Skeletal muscle satellite cell (primary cell): ENCODE data around the gene SP110.
"Not testable (repeated sequence)": the region's sequence is repeated elsewhere in the genome, so short reads cannot be mapped to it uniquely, and the experiment has no call there.

Experiments used
- H3K27me3 ChIP-seq: 2 replicates; pipeline ENCODE4 v1.7.0; 2013; ENCODE audit warnings: low read length; ENCODE audit not compliant: control insufficient read depth, insufficient read depth
- H3K36me3 ChIP-seq: 2 replicates; pipeline ENCODE4 v1.7.0; 2013; ENCODE audit warnings: mild to moderate bottlenecking, control low read depth, low read length; ENCODE audit not compliant: insufficient read depth
- H3K4me1 ChIP-seq: 2 replicates; pipeline ENCODE4 v1.7.0; 2013; ENCODE audit warnings: low read length; ENCODE audit not compliant: control insufficient read depth, insufficient read depth
- H3K4me2 ChIP-seq: 2 replicates; pipeline ENCODE4 v1.7.0; 2013; ENCODE audit warnings: mild to moderate bottlenecking, low read length
- H3K4me3 ChIP-seq: 2 replicates; pipeline ENCODE4 v1.7.0; 2013; ENCODE audit warnings: low read length
- H3K9ac ChIP-seq: 2 replicates; pipeline ENCODE4 v1.7.0; 2013; ENCODE audit warnings: mild to moderate bottlenecking, low read depth, low read length, moderate library complexity
- H3K9me3 ChIP-seq: replicated peaks from 2 replicates; pipeline ENCODE4 v1.7.0; 2013; ENCODE audit warnings: mild to moderate bottlenecking, control low read depth, low read length

The SP110 gene

DNA sequence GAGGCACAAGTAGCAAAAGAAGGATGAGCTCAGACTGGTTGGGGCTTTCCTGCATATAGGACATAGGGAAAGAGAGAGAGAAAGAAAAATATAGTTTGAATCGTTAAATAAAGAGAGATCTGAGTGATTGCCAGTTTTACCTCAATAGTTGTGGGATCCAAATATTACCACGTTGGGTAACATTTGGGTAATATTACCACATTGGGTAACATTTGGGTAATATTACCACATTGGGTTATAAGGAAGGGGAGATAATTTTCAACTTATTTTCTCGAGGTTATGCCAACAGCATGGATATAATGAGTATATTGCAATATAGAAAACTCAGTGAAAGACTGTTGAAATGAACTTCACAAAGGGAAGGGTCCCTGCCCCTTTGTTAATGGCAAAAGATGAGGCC is 26.4 kb upstream of the SP110 start:
- H3K36me3 ChIP-seq, result no peaks in the 10 kb centered on the region
- peaks cover 26% of the 10 kb centered on the region for H3K27me3 ChIP-seq
- no peak overlapping the region for H3K4me3 ChIP-seq
- no peaks in the 10 kb centered on the region for H3K9me3 ChIP-seq
- H3K9ac ChIP-seq, result no peak overlapping the region
- H3K4me1 ChIP-seq, result no peaks in the 10 kb centered on the region
- no peak overlapping the region for H3K4me2 ChIP-seq

DNA sequence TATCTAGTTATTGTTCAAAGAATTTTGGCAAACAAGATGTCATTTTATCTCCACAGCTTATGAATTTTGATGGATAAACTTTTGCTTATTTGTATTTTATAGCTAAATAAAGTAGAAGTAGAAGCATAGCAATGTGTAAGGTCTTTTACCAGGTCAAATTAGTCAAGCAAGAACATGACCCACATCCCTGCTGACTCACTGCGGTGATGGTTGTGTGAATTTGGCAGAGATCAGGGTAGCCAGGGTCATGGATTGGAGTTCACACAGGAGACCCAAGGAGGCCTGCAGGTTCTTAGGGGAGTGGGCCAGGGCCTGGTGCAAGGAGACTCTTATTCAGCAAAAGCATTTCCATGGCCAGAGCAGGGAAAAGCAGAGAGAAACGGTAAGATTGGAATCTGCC is 24.4 kb upstream of the SP110 start:
- H3K9me3 ChIP-seq, result no peaks in the 10 kb centered on the region
- H3K36me3 ChIP-seq, result no peaks in the 10 kb centered on the region
- no peak overlapping the region for H3K4me2 ChIP-seq
- no peaks in the 10 kb centered on the region for H3K4me1 ChIP-seq
- no peak overlapping the region for H3K9ac ChIP-seq
- no peak overlapping the region for H3K4me3 ChIP-seq
- H3K27me3 ChIP-seq, result peaks cover 19% of the 10 kb centered on the region

DNA sequence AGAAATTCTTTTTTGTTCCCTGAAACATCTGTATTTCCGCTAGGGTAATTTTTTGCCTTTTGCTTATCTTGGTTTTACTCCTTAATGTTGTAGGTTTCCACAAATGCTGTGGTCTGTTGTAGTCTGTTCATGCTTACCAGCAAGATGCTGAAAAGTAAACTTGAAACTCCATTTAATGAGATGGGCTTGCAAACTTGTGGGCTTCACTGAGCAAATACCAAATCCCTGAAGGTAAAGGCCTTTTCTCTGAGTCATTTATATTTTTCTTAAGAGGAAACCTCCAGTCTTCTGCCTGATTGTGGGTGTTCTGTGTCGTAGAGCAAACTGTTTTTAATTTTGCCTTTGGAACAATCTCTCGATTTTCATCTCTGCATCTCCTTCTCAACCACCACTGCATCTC is 15.1 kb upstream of the SP110 start:
- Histone ChIP-seq H3K27me3 (no peaks in the 10 kb centered on the region), H3K4me3 (no peak overlapping the region), H3K4me2 (no peak overlapping the region), H3K4me1 (peaks cover 8% of the 10 kb centered on the region), H3K9me3 (no peaks in the 10 kb centered on the region), H3K36me3 (no peaks in the 10 kb centered on the region), H3K9ac (no peak overlapping the region)

DNA sequence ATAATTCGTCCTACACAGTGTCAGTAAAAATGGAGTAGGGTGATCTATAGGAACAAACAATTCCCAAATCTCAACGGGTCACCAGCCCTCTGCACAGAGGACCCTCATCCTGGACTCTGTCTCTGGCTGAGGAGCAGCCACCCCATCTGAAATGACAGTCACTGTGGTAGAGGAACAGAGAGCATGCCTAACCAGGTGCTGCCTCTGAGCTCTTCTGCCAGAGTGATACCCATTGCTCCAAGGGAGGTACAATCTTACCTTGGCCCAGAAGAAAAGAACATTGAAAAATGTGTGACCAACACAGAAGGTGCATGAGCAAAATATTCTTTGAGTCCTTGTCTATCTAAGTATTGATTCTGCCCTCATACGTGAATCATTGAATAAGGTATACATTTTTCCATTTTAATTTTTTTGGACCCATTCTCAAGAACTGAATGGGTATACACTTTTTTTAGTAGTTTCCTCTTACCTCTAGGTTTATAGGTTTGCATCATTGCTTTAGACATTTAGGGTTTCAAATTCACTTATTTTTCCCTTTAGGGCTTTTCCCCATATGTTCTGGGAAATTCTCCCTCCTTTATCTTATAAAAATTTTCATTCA is 14.4 kb upstream of the SP110 start:
- Histone ChIP-seq H3K9me3 (no peaks in the 10 kb centered on the region), H3K4me3 (no peak overlapping the region), H3K36me3 (no peaks in the 10 kb centered on the region), H3K4me1 (peaks cover 8% of the 10 kb centered on the region), H3K27me3 (no peaks in the 10 kb centered on the region), H3K4me2 (no peak overlapping the region), H3K9ac (no peak overlapping the region)

DNA sequence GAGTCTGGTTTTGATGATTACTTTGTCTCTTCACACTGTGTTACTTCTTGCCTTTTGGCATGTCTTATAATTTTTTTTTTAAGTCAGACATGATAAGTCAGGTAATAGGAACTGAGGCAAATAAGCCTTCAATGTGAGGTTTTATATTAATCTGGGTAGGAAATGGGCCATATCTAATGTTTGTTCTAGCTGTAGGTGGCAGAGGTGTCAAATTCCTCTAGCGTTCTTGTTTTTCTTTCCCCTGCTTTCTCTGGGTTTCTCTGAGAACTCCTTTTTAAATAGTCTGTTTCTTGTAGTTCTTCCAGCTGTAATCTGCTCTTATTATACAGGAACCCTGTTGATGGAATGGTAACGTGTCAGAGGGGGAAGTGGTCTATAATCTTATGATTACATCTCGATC is 11.5 kb upstream of the SP110 start:
- Histone ChIP-seq H3K27me3 (no peaks in the 10 kb centered on the region), H3K4me3 (no peak overlapping the region), H3K9me3 (no peaks in the 10 kb centered on the region), H3K4me1 (peaks cover 8% of the 10 kb centered on the region), H3K4me2 (no peak overlapping the region), H3K36me3 (no peaks in the 10 kb centered on the region), H3K9ac (no peak overlapping the region)

DNA sequence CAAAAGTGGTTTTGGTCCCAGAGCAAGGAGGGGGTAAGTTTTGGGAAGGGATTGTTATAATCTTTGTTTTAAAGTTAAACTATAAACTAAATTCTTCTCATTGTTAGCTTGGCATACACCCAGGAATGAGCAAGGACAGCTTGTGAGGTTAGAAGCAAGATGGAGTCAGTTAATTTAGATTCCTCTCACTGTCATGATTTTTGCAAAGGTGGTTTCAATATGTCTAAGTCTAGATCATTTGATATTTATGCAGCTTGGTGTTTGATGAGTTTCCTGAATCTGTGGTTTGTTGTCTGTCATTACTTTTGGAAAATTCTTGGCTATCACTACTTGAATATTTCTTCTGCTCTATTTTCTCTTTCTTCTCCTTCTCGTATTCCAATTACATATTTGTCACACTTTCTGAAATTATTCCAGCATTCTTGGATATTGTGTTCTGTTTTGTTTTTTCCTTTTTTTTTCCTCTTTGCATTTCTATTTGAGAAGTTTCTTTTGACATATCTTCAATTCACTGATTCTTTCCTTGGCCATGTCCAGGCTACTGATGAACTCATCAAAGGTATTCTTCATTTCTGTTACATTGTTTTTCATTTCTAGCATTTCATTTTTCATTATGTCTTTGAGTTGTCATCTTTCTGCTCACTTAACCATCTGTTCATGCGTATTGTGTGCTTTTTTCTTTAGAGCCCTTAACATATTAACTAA is 10.9 kb upstream of the SP110 start:
- H3K4me3 ChIP-seq, result no peak overlapping the region
- H3K27me3 ChIP-seq, result no peaks in the 10 kb centered on the region
- no peak overlapping the region for H3K4me2 ChIP-seq
- H3K9me3 ChIP-seq, result no peaks in the 10 kb centered on the region
- H3K36me3 ChIP-seq, result no peaks in the 10 kb centered on the region
- H3K9ac ChIP-seq, result no peak overlapping the region
- peaks cover 8% of the 10 kb centered on the region for H3K4me1 ChIP-seq

DNA sequence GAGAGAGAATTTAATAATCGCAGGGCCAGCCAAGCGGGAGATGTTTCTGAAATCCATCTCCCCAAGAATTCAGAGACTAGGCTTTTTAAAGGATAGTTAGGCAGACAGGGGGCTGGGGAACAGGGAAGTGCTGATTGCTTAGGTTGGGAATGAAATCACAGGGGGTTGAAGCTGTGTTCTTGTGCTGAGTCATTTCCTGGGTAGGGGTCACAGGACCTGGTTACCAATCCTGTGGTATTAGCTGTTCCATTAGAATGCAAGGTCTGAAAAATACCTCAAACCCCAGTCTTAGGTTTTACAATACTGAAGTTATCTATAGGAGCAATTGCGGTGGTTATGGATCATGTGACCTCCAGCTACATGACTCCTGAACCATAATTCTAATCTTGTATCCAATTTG is 10.3 kb upstream of the SP110 start:
- H3K4me2 ChIP-seq, result no peak overlapping the region
- no peaks in the 10 kb centered on the region for H3K36me3 ChIP-seq
- peaks cover 8% of the 10 kb centered on the region for H3K4me1 ChIP-seq
- no peak overlapping the region for H3K4me3 ChIP-seq
- no peaks in the 10 kb centered on the region for H3K9me3 ChIP-seq
- no peaks in the 10 kb centered on the region for H3K27me3 ChIP-seq
- H3K9ac ChIP-seq, result no peak overlapping the region

DNA sequence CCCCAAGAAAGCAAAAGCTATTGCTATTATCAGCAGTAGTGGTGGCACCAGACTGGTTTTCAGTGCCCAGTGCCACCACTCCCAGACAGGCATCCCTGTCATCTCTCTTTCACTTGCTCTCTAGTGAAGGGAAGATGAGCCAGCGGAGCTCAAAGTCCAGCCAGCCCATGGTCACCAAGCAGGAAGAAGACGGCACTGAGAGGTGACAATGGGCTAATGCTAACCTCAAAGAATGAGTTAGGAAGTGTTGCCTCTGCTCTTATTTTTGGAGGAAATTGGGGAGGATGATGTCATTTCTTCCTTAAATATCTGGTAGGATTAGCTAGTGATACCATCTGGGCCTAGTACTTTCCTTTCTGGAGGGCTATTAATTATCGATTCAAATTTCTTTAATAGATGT is 7.4 kb upstream of the SP110 start:
- Histone ChIP-seq H3K27me3 (no peaks in the 10 kb centered on the region), H3K4me1 (peaks cover 8% of the 10 kb centered on the region), H3K9me3 (no peaks in the 10 kb centered on the region), H3K36me3 (no peaks in the 10 kb centered on the region), H3K4me3 (no peak overlapping the region), H3K4me2 (no peak overlapping the region), H3K9ac (no peak overlapping the region)

DNA sequence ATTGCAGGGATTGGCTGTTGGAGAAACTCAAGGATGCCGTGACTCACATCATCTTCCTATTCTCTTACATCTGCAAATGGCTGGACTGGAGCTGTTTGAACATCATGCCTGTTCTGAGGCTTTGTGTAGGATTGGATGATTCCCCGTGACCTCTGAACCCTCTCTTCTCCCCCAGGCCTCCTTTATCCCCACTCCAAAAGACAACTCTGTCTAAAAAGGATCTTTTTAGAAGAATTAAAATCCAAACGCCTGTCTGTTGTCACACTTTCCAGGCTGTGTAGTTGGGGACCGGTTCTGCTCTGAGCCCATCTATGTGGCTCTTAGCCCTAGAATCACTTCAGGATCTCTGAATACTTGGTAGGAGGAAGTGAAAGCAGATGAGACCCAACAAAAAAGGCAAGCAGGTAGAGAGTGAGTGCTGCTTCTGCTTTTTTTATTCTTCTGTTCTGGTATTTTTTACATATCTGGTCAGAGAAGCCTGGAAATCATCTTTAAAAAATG is 6.3 kb upstream of the SP110 start:
- Histone ChIP-seq H3K9ac (no peak overlapping the region), H3K4me3 (no peak overlapping the region), H3K36me3 (no peaks in the 10 kb centered on the region)

DNA sequence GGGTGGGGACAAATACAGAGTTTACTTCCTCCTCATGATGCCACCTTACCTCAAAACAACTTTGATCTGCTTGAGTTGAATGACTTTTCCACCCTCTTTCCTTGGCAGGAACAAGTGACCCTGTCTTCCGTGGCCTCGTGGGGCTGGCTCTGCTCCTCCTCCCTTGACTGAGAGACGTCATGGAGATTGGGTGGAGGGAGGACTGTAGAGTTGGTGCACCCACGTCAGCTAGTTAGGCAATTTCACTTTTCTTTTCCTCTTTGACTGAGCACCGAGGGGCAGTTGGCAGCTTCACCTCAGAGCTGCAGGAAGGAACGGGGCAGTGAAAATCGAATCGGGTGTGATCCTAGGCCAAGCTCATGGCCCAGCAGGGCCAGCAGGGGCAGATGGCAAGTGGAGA is 5.7 kb upstream of the SP110 start, which contains the start of gene SP140:
SP140 (plus strand) TSS at position 251 of the 400 bp plus-strand sequence; CDS start at position 360, 109 bp downstream.
- no peak within 1 kb of the TSS for H3K9ac ChIP-seq
- H3K4me1 ChIP-seq, result peaks cover 10% of the 10 kb centered on the region
- no peak within 1 kb of the TSS for H3K4me3 ChIP-seq
- H3K36me3 ChIP-seq, result no peaks in the 10 kb centered on the region
- H3K9me3 ChIP-seq, result no peaks in the 10 kb centered on the region
- no peaks in the 10 kb centered on the region for H3K27me3 ChIP-seq
- no peak within 1 kb of the TSS for H3K4me2 ChIP-seq

More for the DNA sequence above, 6.3 kb upstream of the SP110 start:
- Histone ChIP-seq H3K9me3 (no peaks in the 10 kb centered on the region), H3K27me3 (no peaks in the 10 kb centered on the region), H3K4me2 (no peak overlapping the region), H3K4me1 (peaks cover 8% of the 10 kb centered on the region)

DNA sequence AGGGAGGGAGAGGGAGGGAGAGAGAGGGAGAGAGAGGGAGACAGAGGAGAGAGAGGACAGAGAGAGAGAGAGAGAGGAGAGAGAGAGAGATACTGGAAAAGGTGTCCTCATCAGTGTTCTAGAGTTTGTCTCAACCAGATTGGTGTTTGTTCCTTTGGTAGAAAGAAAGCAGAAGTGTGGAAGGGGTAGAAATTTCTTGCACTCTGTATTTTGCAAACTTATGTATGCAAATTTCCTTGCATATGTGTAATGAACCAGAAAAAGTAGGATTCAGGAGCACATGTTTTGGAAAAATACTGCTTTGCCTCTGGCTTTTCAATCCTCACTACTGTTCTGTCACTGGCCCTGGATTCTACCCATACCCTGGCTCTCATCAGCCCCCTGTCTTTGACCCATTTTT is 4.7 kb upstream of the SP110 start:
- Histone ChIP-seq H3K4me1 (peaks cover 5% of the 10 kb centered on the region), H3K27me3 (no peaks in the 10 kb centered on the region)

DNA sequence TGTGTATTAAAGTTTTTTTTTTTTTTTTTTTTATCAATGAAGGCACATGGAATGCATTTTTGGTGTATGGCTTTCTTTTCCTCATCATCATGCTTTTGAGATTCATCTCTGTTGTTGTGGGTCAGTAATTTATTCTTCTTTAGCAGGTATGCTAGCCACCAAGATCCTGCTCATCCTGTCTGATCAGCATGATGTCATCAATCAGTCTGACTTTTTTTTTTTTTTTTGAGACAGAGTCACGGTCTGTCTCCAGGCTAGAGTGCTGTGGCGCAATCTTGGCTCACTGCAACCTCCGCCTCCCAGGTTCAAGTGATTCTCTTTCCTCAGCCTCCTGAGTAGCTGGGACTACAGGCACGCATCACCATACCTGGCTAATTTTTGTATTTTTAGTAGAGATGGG is 3.0 kb upstream of the SP110 start:
- H3K9me3 ChIP-seq, H3K4me2 ChIP-seq, H3K36me3 ChIP-seq, H3K27me3 ChIP-seq, H3K9ac ChIP-seq, H3K4me3 ChIP-seq: not testable (repeated sequence)
- H3K4me1 ChIP-seq, result peaks cover 11% of the 10 kb centered on the region

More for the DNA sequence above, 4.7 kb upstream of the SP110 start:
- Histone ChIP-seq H3K9ac (no peak overlapping the region), H3K4me2 (no peak overlapping the region), H3K4me3 (no peak overlapping the region), H3K9me3 (no peaks in the 10 kb centered on the region), H3K36me3 (no peaks in the 10 kb centered on the region)
